IMR-90 (cell line): ENCODE results near the gene TJAP1. TPM values are rescaled to one million over a fixed set of nuclear protein-coding genes. Genes with fewer than 3 reads are reported as not detected.

Experiments
- ATAC-seq: fragments of 200-7000 bp; cut with Tn5 transposase; 2 replicates; pipeline ENCODE4 v1.9.1; 2020; ENCODE audit warnings: low read depth, mild to moderate bottlenecking, moderate library complexity
- BruUV-seq: library from RNA; stranded (reverse); fragments of 400-500 nt; replicated peaks from 2 replicates; lab custom pipeline; 2021; lab: Mats Ljungman, UMichigan
- CTCF ChIA-PET: fragments of 300-600 bp; formaldehyde crosslinking; extraction: SDS; loops from one replicate; lab custom pipeline; 2021; ENCODE audit warnings: antibody characterized with exemption; lab: Yijun Ruan, JAX
- POLR2A ChIA-PET: fragments of 300-600 bp; sonication (Branson Sonifier 250); formaldehyde crosslinking; loops from one replicate; lab custom pipeline; 2022; ENCODE audit warnings: antibody characterized with exemption; ENCODE audit not compliant: unreplicated experiment; lab: Charles Lee
- DNase-seq: peaks from one replicate; pipeline ENCODE4 v3.0.0; 2013
- H2AFZ ChIP-seq: replicated peaks from 2 replicates; pipeline ENCODE3; 2013; ENCODE audit warnings: low read length, mild to moderate bottlenecking; ENCODE audit not compliant: poor library complexity
- H2AK5ac ChIP-seq: 2 replicates; pipeline ENCODE4 v1.6.1; 2013; ENCODE audit warnings: low read depth, low read length, inconsistent platforms
- H2AK9ac ChIP-seq: replicated peaks from 2 replicates; pipeline ENCODE3; 2013; ENCODE audit warnings: mild to moderate bottlenecking, low read depth, low read length, moderate library complexity; ENCODE audit not compliant: poor library complexity
- H2BK120ac ChIP-seq: 2 replicates; pipeline ENCODE4 v1.6.1; 2013; ENCODE audit warnings: low read depth, low read length, inconsistent platforms
- H2BK15ac ChIP-seq: 3 replicates; pipeline ENCODE4 v1.6.1; 2013; ENCODE audit warnings: low read depth, low read length, inconsistent platforms
- H2BK20ac ChIP-seq: 2 replicates; pipeline ENCODE4 v1.6.1; 2013; ENCODE audit warnings: low read depth, mild to moderate bottlenecking, inconsistent platforms, low read length, moderate library complexity
- H2BK5ac ChIP-seq: 2 replicates; pipeline ENCODE4 v1.6.1; 2013; ENCODE audit warnings: mild to moderate bottlenecking, low read depth, low read length, inconsistent platforms; ENCODE audit not compliant: poor library complexity, severe bottlenecking
- H3K14ac ChIP-seq: replicated peaks from 2 replicates; pipeline ENCODE4 v1.6.1; 2013; ENCODE audit warnings: low read depth, low read length, inconsistent platforms
- H3K18ac ChIP-seq: 2 replicates; pipeline ENCODE4 v1.6.1; 2013; ENCODE audit warnings: low read depth, low read length, control low read depth
- H3K23ac ChIP-seq: 2 replicates; pipeline ENCODE4 v1.6.1; 2013; ENCODE audit warnings: low read depth, low read length, inconsistent platforms
- H3K27ac ChIP-seq: 2 replicates; pipeline ENCODE4 v1.5.1; 2013; ENCODE audit warnings: mild to moderate bottlenecking, control low read depth, low read length; ENCODE audit not compliant: insufficient read depth
- H3K27me3 ChIP-seq: 2 replicates; pipeline ENCODE4 v1.6.1; 2013; ENCODE audit warnings: low read length; ENCODE audit not compliant: control insufficient read depth, insufficient read depth
- H3K36me3 ChIP-seq: 2 replicates; pipeline ENCODE4 v1.6.1; 2013; ENCODE audit warnings: low read length, mixed read lengths; ENCODE audit not compliant: control insufficient read depth, insufficient read depth
- H3K4ac ChIP-seq: 2 replicates; pipeline ENCODE4 v1.6.1; 2013; ENCODE audit warnings: low read depth, low read length, inconsistent platforms
- H3K4me1 ChIP-seq: 2 replicates; pipeline ENCODE4 v1.6.1; 2013; ENCODE audit warnings: low read length, mixed read lengths; ENCODE audit not compliant: control insufficient read depth, insufficient read depth
- H3K4me2 ChIP-seq: 2 replicates; pipeline ENCODE4 v1.6.1; 2013; ENCODE audit warnings: low read depth, mild to moderate bottlenecking, control low read depth, low read length, moderate library complexity
- H3K4me3 ChIP-seq: 2 replicates; pipeline ENCODE4 v1.5.1; 2013; ENCODE audit warnings: low read depth, mild to moderate bottlenecking, control low read depth, low read length, moderate library complexity; ENCODE audit not compliant: insufficient read depth
- H3K56ac ChIP-seq: 2 replicates; pipeline ENCODE4 v1.6.1; 2013; ENCODE audit warnings: low read length, inconsistent platforms; ENCODE audit not compliant: insufficient read depth; ENCODE audit errors: extremely low read depth
- H3K79me1 ChIP-seq, 2 experiments: 2 replicates each; pipeline ENCODE4 v1.6.1; 2013; ENCODE audit warnings: low read length in 2 of 2, inconsistent platforms in 1 of 2, low read depth in 1 of 2
- H3K9ac ChIP-seq: 2 replicates; pipeline ENCODE4 v1.6.1; 2013; ENCODE audit warnings: low read depth, low read length, control low read depth
- H3K9me1 ChIP-seq: 2 replicates; pipeline ENCODE4 v1.6.1; 2013; ENCODE audit warnings: low read length, inconsistent platforms; ENCODE audit not compliant: insufficient read depth
- H3K9me3 ChIP-seq: 2 replicates; pipeline ENCODE4 v1.6.1; 2013; ENCODE audit warnings: low read length; ENCODE audit not compliant: control insufficient read depth, insufficient read depth
- H4K20me1 ChIP-seq: 2 replicates; pipeline ENCODE4 v1.6.1; 2013; ENCODE audit warnings: low read length, inconsistent platforms; ENCODE audit not compliant: insufficient read depth
- H4K5ac ChIP-seq: 2 replicates; pipeline ENCODE4 v1.6.1; 2013; ENCODE audit warnings: mild to moderate bottlenecking, low read depth, low read length, control low read depth
- H4K8ac ChIP-seq, 2 experiments: 2 replicates each; pipeline ENCODE4 v1.6.1; 2013; ENCODE audit warnings: low read depth in 2 of 2, low read length in 2 of 2, control low read depth in 1 of 2, inconsistent platforms in 1 of 2
- H4K91ac ChIP-seq: 2 replicates; pipeline ENCODE4 v1.6.1; 2013; ENCODE audit warnings: low read depth, low read length, inconsistent platforms; ENCODE audit not compliant: insufficient read depth
- BHLHE40 ChIP-seq: fragments of 150-350 bp; IDR thresholded peaks from 2 replicates; pipeline ENCODE4 v1.6.1; 2016; ENCODE audit warnings: mild to moderate bottlenecking, low read depth, low read length
- ELK1 ChIP-seq: fragments of 150-350 bp; IDR thresholded peaks from 2 replicates; pipeline ENCODE4 v1.6.1; 2016; ENCODE audit warnings: low read depth, mild to moderate bottlenecking, low read length, moderate library complexity, borderline replicate concordance
- FOS ChIP-seq: fragments of 150-350 bp; IDR thresholded peaks from 2 replicates; pipeline ENCODE4 v1.6.1; 2016; ENCODE audit warnings: low read depth, low read length
- RCOR1 ChIP-seq: IDR thresholded peaks from 2 replicates; pipeline ENCODE4 v1.6.1; 2012; ENCODE audit warnings: mild to moderate bottlenecking, low read length, improper control_type of control experiment; ENCODE audit not compliant: insufficient replicate concordance
- SMC3 ChIP-seq: fragments of 150-350 bp; IDR thresholded peaks from 2 replicates; pipeline ENCODE4 v1.6.1; 2016; ENCODE audit warnings: low read depth, mild to moderate bottlenecking, antibody characterized with exemption, low read length, moderate library complexity
- WGBS, 2 experiments: methylation state at CpG; one replicate each; pipeline versions ENCODE4 v1.1.5 to v1.1.7; 2013; ENCODE audit warnings: missing lambda C conversion rate in 2 of 2; ENCODE audit not compliant: insufficient read length in 1 of 2; ENCODE audit errors: extremely low coverage in 2 of 2; 5-methylcytosine and 5-hydroxymethylcytosine counted together
- dilution Hi-C: fragments of 300-500 bp; cut with HindIII; formaldehyde crosslinking; loops from one replicate; pipeline ENCODE4 v1.14.3; 2018; ENCODE audit warnings: low sequenced_read_pairs; ENCODE audit not compliant: unreplicated experiment
- in situ Hi-C: fragments of 300-500 bp; cut with MboI; formaldehyde crosslinking; loops from 3 replicates; pipeline ENCODE4 v1.14.3; 2019; ENCODE audit warnings: low sequenced_read_pairs, inconsistent platforms, mixed read lengths
- intact Hi-C: fragments of 100-400 bp; cut with micrococcal nuclease; formaldehyde crosslinking; loops from 2 replicates; pipeline ENCODE4 v1.10.0; 2022
- polyA plus RNA-seq, 3 experiments: library from polyadenylated mRNA; depleted of rRNA; stranded (reverse); fragments of >200 nt; gene quantifications; 2 replicates each; pipeline ENCODE4 v1.2.3, GENCODE V29; 2012; ENCODE audit warnings: low replicate concordance in 1 of 3
- total RNA-seq: library from RNA; depleted of rRNA; stranded (reverse); fragments of >200 nt; gene quantifications from 2 replicates; pipeline ENCODE4 v1.2.3, GENCODE V29; 2012

Gene TJAP1
- total and polyA plus RNA-seq, 2 of the 4 experiments (the other 2 are of a cell fraction), result 12.2 to 34.2 TPM

- Histone ChIP-seq H3K18ac (no peak overlapping the region), H3K79me1 (peaks cover 29 to 55% of the 10 kb centered on the region in 2 experiments), H3K4me2 (no peak overlapping the region), H3K27me3 (no peaks in the 10 kb centered on the region), H4K5ac (no peak overlapping the region; the same call in 1 of the 2 replicates), H3K23ac (no peak overlapping the region; the same call in 1 of the 2 replicates), H2AFZ (no peak overlapping the region), H4K20me1 (peaks cover 22% of the 10 kb centered on the region; the same call in 1 of the 2 replicates), H3K4me1 (peaks cover 42% of the 10 kb centered on the region), H4K8ac (peak overlapping the region in 1 of 2 experiments; percentile 63; a peak in 1 of 4 replicates), H3K4ac (peak overlapping the region; percentile 63), H2BK5ac (peak overlapping the region; percentile 19), H2BK15ac (no peak overlapping the region), H3K9ac (no peak overlapping the region; the same call in 1 of the 2 replicates), H3K14ac (peak overlapping the region; percentile 17; the same call in 1 of the 2 replicates), H2BK120ac (0 out of 2 replicates have a peak overlapping the region, but pooled peaks have one; percentile 0), H2AK5ac (peak overlapping the region; percentile 76; the same call in 1 of the 2 replicates), H3K9me1 (peaks cover 30% of the 10 kb centered on the region), H2AK9ac (peak overlapping the region; percentile 80), H3K36me3 (peaks cover 30% of the 10 kb centered on the region), H4K91ac (no peak overlapping the region), H3K27ac (no peak overlapping the region), H3K9me3 (no peaks in the 10 kb centered on the region), H3K56ac (no peak overlapping the region), H3K4me3 (no peak overlapping the region), H2BK20ac (no peak overlapping the region)
- TF ChIP-seq FOS, result no peak
- no peak for TF ChIP-seq BHLHE40
- no peak for TF ChIP-seq SMC3
- no peak for TF ChIP-seq ELK1
- TF ChIP-seq RCOR1, result no peak
- ChIA-PET POLR2A (no interaction called here), CTCF (interaction anchor here (0.7 to 3.3 kb wide), 3 partner anchors 10 to 22 kb away, joined by 3 to 17 read pairs (median 4); no protein-coding TSS in a partner anchor)
- BruUV-seq, result no TSS peak
- ATAC-seq (no peak), DNase-seq (no peak)
- WGBS, 2 experiments, result 100% methylated on average over 1 of the region's 6 CpGs; no CpG with 5 or more reads in 1 of the 2 experiments
- intact Hi-C loops (loop anchor here (5.0 kb wide), 1 partner anchor 130 kb away; the partner anchor contains the start of gene ZNF318), dilution Hi-C loops (no loop called here), in situ Hi-C loops (loop anchor here (5.0 to 10.0 kb wide), 2 partner anchors 35 to 52 kb away; no protein-coding TSS in a partner anchor)
These were observed 19.7 kb downstream of the TJAP1 start for GRCh38 chr6:43497129-43497396.
